ENCODE results near the gene AFG3L2. TPM values are rescaled to one million over a fixed set of nuclear protein-coding genes. Genes with fewer than 3 reads are reported as not detected.

AFG3L2 gene
- total and polyA plus RNA-seq, 10 of the 15 experiments (the other 5 are each of a cell fraction or from before 2014, with no cell fraction given): 21.0 to 72.7 (median 57.7) TPM

GRCh38 chr18:12423820-12424219 lies 46.8 kb upstream of the AFG3L2 start (continued):
- TF ChIP-seq EED (IDR thresholded peaks at IDR 0.05; ENCODE audit: low read depth) (no peak), NR2C1 (IDR thresholded peaks at IDR 0.05) (no peak)

DNA sequence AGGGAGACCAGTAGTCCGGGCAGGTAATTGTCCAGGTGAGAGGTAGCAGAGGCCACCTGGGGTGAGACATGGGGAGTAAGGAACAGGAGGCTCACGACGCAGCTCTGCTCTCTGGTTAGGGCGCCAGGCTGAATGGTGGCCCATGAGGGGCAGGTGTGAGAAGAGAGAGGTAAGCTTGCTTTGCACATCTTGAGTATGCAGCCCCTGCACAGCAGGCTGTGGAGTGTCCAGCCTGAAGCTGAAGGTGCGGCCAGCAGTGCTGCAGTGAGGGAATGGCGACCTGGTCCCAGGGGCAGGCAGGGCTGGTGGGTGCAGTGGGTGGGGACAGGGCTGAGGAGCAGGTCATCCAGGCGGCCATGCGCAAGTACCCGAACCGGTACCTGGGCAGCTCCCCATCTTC lies 46.4 kb upstream of the AFG3L2 start:
- RAD21 ChIA-PET (ENCODE audit: unreplicated experiment): no interaction called here
- Histone ChIP-seq H2AFZ (ENCODE audit: control insufficient read depth, low read depth, low read length) (no peak overlapping the region), H3K9me3 (replicated peaks; ENCODE audit: control insufficient read depth, insufficient read depth, low read length) (no peaks in the 10 kb centered on the region), H3K27ac (ENCODE audit: control insufficient read depth, insufficient read depth) (no peak overlapping the region), H3K79me2 (ENCODE audit: control insufficient read depth, insufficient read depth, low read length) (peaks cover under 1% of the 10 kb centered on the region), H3K4me3 (no peak overlapping the region), H3K4me2 (ENCODE audit: control insufficient read depth, insufficient read depth) (no peak overlapping the region), H4K20me1 (ENCODE audit: control insufficient read depth, insufficient read depth) (no peaks in the 10 kb centered on the region), H3K27me3 (replicated peaks in 1 of 2; ENCODE audit: control insufficient read depth in 2 of 2, insufficient read depth in 2 of 2, low read length in 1 of 2) (no peaks in the 10 kb centered on the region), H3K36me3 (ENCODE audit: control insufficient read depth in 2 of 2, insufficient read depth in 2 of 2, low read length in 1 of 2) (no peaks in the 10 kb centered on the region), H3K4me1 (ENCODE audit: control insufficient read depth, insufficient read depth, low read length) (no peaks in the 10 kb centered on the region), H3K9ac (ENCODE audit: control insufficient read depth, insufficient read depth, low read length) (no peak overlapping the region)
- 95% methylated on average over 10 of the region's 10 CpGs for WGBS (ENCODE audit: insufficient coverage, insufficient replicate concordance, low lambda C conversion rate, missing lambda C conversion rate)
- SMC1A ChIA-PET (ENCODE audit: uncharacterized antibody, unreplicated experiment): no interaction called here
- DNase-seq (ENCODE audit: low read depth, low spot score): no peak
- no TSS peak for BruUV-seq (replicated peaks)
- POLR2A ChIA-PET: interaction anchor here (1.2 kb wide), 1 partner anchor 22 kb away, joined by 3 read pairs; no protein-coding TSS in a partner anchor
- CTCF ChIA-PET: interaction anchor here (0.7 to 2.6 kb wide), 2 partner anchors 22 to 32 kb away, joined by 3 to 6 read pairs; no protein-coding TSS in a partner anchor
- TF ChIP-seq BRCA1 (IDR thresholded peaks at IDR 0.05; ENCODE audit: low read depth, low read length): no peak
- TF ChIP-seq NR2F1 (conservative IDR thresholded peaks at IDR 0.05): no peak
- no peak for TF ChIP-seq WRNIP1 (IDR thresholded peaks at IDR 0.05; ENCODE audit: borderline replicate concordance, low read depth, low read length)
- no peak for TF ChIP-seq ELK1 (IDR thresholded peaks at IDR 0.05; ENCODE audit: low read depth, low read length)
- no peak for TF ChIP-seq ESRRA (IDR thresholded peaks at IDR 0.05; ENCODE audit: low read length)
- no peak for TF ChIP-seq SREBF2 (IDR thresholded peaks at IDR 0.05; ENCODE audit: low read length)
- TF ChIP-seq, protein P1, sequence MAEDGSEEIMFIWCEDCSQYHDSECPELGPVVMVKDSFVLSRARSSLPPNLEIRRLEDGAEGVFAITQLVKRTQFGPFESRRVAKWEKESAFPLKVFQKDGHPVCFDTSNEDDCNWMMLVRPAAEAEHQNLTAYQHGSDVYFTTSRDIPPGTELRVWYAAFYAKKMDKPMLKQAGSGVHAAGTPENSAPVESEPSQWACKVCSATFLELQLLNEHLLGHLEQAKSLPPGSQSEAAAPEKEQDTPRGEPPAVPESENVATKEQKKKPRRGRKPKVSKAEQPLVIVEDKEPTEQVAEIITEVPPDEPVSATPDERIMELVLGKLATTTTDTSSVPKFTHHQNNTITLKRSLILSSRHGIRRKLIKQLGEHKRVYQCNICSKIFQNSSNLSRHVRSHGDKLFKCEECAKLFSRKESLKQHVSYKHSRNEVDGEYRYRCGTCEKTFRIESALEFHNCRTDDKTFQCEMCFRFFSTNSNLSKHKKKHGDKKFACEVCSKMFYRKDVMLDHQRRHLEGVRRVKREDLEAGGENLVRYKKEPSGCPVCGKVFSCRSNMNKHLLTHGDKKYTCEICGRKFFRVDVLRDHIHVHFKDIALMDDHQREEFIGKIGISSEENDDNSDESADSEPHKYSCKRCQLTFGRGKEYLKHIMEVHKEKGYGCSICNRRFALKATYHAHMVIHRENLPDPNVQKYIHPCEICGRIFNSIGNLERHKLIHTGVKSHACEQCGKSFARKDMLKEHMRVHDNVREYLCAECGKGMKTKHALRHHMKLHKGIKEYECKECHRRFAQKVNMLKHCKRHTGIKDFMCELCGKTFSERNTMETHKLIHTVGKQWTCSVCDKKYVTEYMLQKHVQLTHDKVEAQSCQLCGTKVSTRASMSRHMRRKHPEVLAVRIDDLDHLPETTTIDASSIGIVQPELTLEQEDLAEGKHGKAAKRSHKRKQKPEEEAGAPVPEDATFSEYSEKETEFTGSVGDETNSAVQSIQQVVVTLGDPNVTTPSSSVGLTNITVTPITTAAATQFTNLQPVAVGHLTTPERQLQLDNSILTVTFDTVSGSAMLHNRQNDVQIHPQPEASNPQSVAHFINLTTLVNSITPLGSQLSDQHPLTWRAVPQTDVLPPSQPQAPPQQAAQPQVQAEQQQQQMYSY (CRISPR knock-in tag; IDR thresholded peaks at IDR 0.05): no peak
- no peak for TF ChIP-seq KLF5 (IDR thresholded peaks at IDR 0.05; ENCODE audit: partially characterized antibody)
- no peak for TF ChIP-seq NFXL1 (IDR thresholded peaks at IDR 0.05; ENCODE audit: borderline replicate concordance)
- TF ChIP-seq, protein P2, sequence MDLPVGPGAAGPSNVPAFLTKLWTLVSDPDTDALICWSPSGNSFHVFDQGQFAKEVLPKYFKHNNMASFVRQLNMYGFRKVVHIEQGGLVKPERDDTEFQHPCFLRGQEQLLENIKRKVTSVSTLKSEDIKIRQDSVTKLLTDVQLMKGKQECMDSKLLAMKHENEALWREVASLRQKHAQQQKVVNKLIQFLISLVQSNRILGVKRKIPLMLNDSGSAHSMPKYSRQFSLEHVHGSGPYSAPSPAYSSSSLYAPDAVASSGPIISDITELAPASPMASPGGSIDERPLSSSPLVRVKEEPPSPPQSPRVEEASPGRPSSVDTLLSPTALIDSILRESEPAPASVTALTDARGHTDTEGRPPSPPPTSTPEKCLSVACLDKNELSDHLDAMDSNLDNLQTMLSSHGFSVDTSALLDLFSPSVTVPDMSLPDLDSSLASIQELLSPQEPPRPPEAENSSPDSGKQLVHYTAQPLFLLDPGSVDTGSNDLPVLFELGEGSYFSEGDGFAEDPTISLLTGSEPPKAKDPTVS (IDR thresholded peaks at IDR 0.05; ENCODE audit: low read depth, low read length): no peak
- no peak for TF ChIP-seq MYC (IDR thresholded peaks at IDR 0.05; ENCODE audit: insufficient read depth, insufficient read length, insufficient replicate concordance, low read length, severe bottlenecking)
- no peak for TF ChIP-seq ZNF274 (IDR thresholded peaks at IDR 0.05; ENCODE audit: insufficient read depth, insufficient read length)
- TF ChIP-seq RUNX3 (IDR thresholded peaks at IDR 0.05; ENCODE audit: low read length): no peak
- no peak for FAIRE-seq
- in situ Hi-C loops (cut with MboI): no loop called here
- intact Hi-C loops (cut with micrococcal nuclease; ENCODE audit: unreplicated experiment): no loop called here
- ATAC-seq: no peak

All from GM12878 (cell line).